8988T (cell line): ENCODE results near the gene ANKRD23.
"Not testable (repeated sequence)": the region's sequence is repeated elsewhere in the genome, so short reads cannot be mapped to it uniquely, and the experiment has no call there.

Source experiments
- DNase-seq: peaks from one replicate; pipeline ENCODE4 v3.0.0; 2011

The ANKRD23 gene

DNA sequence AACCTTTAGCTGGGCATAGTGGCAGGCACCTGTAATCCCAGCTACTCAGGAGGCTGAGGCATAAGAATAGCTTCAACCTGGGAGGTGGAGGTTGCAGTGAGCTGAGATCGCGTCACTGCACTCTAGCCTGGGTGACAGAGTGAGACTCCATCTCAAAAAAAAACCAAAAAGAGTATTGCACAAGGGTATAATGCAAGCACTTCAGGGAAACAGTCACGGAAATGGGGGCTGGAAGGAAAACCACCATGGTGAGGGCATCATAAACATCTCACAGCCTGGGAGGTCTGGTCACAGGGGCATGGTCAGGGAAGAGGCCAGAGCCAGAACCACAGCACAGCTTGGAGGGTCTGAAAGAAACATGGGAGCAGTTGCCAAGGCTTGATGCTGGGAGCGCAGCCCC, 19.2 kb upstream of the ANKRD23 start:
- not testable (repeated sequence) for DNase-seq

DNA sequence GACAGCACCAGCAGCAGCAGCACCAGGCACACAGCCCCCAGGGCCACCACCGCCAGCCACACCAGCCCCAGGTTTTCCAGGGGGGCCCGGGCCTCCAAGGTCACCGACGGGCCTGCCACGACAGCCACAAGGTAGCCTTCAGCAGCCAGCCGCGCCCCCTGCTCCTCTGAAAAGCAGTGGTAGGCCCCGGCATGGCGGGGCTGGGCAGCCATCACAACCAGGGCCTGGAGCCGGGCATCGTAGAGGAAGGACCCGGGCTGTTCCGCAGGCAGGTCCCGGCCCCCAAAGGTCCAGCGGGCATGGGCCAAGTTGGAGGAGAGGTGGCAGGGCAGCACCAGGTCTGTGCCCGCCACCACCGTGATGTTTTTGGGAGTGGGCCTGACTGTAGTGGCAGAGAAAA, 17.3 kb upstream of the ANKRD23 start:
- no peak for DNase-seq

DNA sequence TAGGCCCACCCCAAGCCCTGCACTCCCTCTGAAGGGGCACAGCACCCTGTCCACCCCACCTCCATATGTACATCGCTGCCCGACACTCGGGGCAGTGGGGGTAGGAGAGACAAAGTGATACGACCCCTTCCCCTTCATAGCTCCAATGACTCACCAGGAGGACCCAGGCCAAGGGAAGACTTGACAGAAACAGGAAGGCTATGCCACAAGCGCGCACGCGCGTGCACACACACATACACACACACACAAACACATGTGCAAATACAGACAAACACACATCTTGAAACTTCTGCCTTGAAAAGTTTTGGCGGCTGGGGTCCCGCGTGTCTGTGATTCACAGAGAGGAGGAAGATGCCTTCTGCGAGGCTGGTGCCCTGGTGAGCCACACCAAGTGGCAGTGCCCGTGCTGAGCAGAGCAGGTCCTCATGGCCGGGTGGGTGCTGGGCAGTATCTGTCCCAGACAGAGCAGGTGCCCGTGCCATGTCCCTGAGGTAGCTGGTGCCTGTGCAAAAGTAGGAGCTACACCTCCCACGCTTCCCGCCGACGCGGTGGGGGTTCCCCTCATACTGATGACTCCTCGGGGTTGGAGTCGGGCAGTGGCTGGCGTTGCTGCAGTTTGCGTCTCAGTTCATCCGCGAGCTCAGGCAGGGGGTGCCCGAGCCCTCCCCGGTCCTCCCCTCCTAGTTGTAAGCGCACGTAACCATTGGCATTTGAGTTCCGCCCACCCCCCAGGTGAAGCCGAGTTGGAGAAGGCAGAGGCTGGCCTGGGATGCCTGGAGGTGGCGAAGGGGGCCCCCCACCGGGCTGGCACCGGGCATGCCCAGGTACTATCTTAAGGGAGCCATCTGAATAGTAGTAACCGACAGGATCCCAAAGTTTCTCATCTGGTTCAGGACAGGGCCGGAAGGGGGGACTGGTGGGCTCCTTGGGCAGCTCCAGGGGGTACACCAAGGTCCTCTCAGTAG, 16.5 kb upstream of the ANKRD23 start:
- DNase-seq: no peak

DNA sequence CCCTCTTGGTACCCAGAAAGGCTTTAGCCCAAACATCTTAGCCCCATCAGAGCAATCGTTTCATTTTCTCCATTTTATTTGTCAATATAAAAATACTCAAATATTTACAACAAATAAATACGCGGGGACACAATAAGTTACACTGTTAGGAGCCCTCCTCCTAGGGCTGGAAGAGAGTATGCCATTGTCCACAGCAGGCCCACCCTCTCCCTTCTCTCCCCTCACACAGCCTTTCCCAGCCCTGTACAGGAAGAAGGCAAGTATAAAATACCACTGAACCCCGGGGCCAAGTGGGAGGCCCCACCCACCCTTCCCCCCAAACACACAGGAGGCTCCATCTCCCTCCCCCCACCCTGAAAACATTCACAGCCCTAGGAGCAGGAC, 15.9 kb upstream of the ANKRD23 start:
- DNase-seq: no peak

DNA sequence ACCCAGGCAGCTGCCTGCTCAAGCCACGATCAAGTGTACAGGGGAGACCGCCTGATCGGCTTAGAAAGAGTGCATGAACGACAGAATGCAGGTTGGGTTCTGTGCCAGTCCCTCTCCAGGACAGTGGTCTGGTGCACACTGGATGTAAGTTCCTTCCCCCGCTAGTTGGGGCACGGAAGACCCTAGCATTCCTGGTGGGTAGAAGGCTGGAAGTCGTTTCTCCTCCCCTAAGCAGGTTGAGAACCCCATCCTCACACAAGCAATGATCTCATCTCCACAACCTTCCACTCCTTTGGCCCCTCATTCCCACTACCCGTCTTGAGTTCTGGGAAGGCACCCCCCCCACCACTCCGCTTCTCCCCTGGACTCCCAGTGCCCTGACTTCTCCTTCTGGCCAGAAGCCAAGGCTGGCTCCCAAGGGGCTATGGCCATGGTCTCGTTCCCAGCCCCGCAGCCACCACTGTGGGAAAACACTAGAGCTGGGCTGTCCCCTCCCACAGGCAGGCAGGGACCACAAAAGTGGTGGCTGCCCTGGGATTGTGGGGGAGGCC, 15.4 kb upstream of the ANKRD23 start:
- no peak for DNase-seq

DNA sequence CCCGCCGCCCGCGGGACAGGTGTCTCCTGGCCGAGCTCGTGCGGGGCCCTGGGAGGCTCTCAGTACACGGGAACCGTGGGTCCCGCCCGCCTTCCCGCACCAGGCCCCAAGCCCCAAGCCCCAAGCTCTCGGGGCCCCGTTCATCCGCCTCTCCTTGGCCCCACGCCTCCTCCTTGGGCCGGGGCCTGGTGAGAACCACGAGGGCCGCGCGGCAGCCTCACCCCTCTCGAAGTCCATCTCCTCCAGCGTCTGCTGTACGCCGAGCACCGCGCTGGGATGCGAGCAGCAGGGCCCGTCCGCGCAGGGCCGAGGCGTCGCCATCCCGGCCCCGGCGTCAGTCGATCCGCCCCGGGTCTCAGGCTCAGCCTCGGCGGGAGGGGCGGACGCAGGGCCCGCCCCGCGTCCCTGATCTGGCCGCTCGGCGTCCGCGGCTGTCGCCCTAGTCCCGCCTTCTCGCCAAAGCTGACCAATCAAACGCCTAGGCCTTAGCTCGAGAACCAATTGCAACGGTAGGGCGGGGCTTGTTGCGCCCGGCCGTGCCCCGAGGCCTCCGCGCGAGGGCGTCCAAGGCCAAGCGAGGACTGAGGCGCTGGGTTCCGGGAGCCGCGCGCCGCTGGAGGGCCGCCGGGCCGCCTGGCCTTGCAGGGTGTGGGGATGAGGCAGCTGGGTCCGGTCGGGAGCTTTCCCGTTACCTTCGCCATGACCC, 14.0 kb upstream of the ANKRD23 start, which contains the start of gene ANKRD39:
Gene ANKRD39, minus strand, starts transcription at position 350 of the 706 bp plus-strand sequence. Its CDS starts 29 bp downstream, at position 321.
- DNase-seq: peak; percentile 96

DNA sequence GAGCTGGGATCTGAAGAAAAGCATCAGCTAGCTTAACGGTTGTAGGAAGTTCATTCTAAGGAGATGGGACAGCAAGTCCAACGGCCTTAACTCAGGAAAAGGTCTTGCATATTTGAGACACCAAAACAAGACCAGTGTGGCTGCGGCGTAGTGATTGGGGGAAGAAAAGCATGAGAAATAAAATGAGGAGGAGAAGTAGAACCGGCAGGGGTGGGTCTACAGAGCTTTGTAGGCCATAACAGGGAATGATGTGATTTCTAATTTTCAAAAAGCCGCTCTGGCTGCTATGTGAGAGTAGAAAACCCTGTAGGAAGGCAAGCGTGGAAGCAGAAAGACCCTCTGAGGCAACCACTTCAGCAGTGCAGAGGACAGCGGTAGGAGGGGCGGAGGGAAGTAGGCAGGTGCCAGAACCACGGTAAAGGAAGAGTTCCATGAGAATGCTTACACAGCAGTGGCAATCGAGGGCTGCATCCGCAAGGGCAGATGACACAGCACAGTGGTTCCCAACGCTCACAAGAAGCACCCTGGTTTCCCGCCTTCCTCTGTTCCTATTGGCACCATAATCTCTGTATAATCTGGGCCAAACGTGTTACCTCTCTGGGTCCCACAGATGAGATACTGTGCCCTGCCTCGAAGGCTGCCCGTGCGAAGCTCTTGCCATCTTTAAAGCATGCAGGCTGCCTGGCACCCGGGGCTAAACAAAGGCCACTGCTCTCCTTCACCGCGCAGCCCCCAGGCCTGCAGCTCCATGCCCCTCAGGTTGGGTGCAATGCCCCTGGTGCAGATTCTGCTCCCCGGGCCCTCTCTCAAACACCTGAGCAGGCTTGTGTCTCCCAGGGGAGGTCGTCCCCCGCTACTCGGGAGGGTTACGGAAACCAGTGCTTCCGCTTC, 13.2 kb upstream of the ANKRD23 start:
- no peak for DNase-seq

DNA sequence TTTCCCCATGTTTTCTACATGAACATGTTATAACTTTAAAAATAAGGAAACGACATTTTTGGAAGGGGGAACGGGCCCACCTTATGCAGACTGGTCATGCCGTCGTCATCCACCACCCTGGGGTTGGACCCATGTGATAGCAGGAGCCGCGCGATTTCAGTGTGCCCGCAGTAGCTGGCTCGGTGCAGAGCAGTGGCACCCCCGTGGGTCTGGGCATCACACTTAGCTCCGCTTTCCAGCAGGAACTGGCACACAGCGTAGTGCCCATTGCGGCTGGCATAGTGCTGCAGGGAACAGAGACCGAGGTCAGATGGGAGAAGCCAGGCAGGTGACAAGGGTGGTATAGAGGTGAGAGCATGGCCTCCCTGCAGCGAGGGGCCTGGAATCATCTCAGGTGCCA, 9.5 kb upstream of the ANKRD23 start:
- DNase-seq: no peak

DNA sequence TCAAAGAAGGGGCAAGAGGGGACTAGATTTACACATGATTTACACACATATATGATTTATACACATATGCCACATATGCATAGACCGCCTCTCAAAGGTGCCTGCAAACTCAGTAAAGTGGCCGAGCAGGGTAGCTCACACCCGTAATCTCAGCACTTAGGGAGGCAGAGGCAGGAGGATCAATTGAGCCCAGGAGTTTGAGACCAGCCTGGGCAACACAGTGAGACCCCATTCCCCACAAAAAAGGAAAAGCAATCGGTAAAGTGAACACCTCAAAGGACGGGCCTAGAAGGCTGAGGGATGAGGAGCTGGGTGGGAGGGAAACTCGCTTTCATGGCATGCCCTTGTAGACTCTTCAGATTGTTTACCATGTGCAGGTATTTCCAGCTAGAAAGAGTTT, 8.8 kb upstream of the ANKRD23 start:
- DNase-seq: no peak

DNA sequence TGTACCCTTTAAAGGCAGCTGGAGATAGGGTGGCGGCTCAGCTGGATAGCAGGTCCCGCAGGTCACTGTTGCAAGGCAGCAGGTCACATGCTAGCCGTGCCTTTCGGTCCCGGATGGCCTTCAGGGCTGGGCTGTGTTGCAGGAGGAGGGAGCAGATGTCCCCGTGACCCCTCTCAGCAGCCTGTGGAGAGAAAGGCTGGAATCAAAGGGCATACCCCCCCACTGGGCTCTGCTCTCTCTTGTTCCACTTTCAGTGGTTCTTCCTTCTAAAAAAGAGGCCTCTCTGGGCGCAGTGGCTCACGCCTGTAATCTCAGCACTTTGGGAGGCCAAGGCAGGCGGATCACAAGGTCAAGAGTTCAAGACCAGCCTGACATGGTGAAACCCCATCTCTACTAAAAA, 4.4 kb upstream of the ANKRD23 start:
- no peak for DNase-seq

DNA sequence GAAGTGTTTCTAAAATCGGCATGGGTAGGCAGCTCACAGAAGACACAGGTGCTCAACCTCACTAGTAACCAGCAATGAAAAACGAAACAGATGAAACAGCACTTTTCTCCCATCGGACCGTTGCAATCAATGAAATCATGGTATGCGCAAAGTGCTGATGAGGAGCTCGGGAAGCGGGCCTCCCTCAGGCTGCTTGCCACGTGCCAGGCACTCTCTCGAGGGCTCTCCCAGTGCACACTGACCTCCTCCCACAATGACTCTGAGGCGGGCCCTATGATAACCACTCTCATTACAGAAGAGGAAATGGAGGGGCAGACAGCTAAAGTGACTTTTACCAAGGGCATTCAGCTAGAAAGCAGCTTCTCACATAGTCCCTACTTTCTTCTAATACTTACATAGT, 3.8 kb upstream of the ANKRD23 start:
- no peak for DNase-seq

DNA sequence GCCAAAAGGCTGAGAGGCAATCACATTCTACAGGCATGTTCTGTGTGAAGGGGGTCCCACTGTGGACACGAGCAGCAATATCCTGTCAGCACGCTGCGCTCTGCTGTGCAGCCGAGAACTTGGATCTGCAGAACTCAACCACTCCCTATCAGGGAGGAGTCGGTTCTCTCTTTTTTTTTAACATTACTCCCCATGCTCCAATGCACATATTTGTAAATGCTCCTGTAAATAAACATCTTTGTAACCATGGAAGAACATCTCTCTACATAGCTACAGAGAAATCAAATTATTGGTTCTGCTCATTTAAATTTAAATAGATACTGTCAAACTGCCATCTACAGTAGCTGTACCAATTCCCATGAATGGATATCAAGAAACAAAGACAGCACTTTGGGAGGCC, 3.0 kb upstream of the ANKRD23 start:
- DNase-seq: no peak

DNA sequence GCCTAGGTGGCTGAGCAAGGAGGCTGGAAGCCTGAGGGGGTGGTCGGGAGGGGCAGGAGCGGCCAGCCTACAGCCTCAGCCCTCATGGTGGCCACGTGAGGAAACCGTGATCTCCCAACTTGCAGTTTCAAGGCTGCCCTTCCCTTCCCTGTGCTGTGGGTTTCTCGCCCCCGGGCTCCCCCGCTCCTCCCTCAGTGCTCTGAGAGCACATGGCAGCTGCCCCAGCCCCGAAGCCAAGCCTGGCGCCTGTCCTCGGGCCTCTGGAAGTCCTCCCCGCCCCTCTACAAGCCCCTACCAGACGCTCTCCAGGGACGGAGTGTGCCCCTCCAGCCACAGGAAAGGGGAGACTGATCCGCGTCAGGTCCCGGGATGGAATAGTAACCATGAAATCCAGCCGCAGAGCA, 586 bp upstream of the ANKRD23 start:
- no peak for DNase-seq

DNA sequence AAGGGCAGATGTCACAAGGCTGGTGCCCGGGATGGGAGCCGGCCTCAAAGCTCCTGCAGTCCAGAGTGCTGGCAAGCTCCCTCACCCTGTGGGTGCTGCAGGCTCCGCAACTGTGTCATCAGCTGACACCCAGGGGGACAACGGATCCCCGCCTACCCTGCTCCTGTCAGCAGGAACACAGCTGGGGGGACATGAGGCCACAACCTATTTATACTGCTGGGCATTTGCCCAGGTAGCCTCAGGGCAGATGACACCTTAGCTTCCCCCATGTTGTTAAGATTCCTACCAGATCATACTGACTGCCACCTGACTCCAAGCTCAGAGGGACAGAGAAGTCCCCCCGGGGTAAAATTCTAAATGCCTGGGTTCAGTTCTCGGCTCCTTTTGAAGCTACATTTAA, 1.2 kb downstream of the ANKRD23 start:
- no peak for DNase-seq

DNA sequence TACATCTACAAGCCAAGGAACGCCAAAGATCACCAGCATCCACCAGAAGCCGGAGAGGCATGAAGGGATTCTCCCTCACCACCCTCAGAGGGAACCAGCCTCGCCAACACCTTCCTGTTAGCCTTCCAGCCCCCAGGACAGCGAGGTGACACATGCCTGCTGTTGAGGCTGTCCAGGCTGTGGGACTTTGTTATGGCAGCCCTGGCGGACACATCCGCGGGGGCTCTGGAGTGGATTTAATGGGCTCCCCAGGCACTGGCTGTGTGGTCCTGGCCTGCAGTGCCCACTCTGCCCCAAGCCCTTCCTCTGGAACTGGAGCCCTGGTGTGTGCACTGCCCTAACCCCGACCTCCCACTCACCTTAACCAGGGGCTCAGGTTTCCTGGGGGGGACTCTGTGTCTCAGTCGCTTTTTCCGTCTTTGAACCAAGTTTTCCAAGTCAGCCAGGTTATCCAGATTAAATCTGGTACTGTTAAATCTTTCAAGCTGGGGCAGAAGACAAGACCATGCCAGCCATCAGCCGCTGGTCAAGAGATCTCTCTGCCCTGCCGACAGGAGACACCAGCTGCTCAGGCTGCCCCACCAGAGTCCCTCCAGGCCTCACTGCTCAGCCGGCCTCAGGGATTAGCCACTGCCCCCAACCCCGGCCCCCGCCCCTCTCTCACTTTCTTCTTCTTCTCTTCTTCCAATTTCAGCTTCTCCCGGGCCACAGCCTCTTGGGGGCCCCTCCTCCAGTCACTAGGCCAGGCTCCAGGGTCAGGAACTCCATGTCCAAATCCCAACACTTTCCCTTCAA, 1.9 kb downstream of the ANKRD23 start:
- DNase-seq: no peak

DNA sequence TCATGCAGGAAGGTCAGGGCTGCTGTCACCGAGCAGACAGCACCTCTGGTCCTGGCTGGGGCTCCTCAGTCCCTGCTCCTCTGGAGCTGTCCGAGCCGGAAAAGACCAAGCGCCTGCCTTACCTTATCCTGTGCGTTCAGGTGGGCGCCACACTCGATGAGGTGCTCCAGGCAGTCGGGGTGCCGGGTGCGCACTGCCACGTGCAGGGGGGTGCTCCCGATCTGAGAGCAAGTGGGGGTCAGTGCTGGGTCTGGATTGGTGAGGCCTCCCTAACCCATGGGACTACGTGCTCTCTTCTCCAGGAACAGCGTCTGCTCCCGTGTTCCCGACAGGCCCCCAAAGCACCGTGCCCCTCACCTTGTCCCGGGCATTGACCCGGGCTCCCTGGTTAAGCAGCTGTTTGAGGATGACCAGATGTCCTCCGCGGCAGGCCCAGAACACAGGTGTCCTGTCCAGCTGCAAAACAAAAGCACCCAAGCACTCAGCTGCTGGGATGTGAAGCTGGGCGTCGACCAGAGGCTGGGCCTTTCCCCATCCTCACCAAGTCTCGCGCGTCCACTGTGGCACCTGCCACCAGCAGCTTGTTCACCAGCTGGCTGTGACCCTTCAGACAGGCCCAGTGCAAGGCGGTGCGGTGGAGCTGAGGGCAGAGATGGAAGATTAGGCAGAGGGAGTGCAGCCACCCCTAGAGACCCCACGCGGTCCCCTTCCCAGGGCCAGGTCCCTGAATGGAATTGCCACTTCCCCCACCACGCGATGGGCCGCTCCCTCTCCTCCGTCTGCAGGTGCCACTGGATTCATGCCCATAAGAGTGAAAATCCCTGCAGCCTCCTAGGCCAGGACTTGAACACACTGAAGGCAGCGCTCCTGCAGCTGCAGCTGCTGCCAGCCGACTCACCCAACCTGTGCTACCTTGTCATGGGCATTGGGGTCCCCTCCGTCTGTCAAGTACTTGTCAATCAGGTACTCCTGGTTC, 3.7 kb downstream of the ANKRD23 start:
- DNase-seq: no peak

DNA sequence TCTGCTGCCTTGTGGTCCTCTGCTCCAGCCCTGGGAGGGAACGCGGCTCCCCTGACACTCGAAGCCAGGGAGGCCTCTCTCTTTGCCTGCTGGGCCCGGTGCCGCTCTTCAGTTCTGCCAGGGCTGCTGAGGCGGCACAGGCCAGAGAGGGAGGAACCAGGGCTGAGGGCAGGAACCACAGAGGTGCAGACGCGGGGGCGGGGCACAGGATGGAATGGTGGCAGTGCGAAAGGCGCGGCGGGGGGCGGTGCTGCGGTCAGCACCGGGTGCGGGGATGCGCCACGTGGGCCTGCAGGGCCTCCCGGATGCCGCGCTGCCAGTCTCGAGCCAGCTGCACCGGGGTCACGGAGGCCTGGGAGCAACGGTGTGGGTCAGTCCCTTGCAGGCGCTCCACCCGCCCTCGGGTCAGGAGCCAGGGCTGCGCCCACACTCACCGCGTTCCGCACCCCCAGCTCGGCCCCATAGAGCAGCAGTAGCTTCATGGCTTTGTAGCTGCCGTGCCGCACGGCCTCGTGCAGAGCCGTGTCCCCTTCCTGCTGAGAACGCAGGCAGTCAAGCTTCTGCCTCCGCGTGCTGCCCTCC, 4.4 kb downstream of the ANKRD23 start:
- no peak for DNase-seq

DNA sequence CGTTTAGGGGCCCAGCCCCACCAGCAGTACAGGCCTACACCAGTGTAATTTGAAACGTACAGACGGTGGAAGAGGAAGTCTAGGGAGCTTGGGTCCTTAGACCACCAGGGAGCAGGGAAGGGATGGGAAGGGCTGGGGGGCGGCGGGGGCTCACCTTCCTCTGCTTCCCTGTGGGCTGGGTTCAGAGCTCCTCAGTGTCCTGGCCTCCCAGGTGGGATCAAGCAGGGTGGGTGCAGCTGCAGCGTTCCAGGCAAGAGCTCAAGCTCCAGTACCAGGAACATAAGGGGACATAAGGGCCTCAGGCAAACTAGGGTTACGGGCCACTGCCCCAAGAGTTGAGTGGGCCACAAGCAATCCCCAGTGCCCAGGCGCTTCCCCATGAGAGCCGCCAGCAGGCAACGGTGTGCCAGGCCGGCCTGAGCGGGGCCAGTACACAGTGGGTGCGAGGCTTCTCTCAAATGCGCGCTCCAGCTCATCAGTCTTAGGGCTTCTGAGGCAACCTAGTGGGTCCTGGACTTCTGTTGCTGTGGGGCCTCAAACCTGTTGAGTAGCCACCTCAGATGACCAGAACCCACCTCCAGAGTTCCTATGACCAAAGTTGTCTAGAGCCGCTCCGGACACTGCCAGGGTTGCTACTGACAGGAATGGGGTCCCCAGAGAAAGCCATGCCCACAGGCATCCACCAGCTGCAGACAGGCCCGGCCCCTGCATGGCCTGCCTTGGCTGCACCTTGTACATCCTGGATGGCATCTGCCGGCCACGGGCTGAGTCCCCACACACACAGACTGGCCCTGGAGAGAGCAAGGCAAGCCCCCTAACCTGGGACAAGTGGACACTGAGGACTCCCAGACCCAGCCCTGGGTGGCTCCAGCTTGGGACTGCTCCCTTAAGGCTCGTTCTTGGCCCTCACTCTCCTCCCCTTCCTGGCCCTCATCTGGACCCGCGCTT, 5.2 kb downstream of the ANKRD23 start:
- DNase-seq: no peak

DNA sequence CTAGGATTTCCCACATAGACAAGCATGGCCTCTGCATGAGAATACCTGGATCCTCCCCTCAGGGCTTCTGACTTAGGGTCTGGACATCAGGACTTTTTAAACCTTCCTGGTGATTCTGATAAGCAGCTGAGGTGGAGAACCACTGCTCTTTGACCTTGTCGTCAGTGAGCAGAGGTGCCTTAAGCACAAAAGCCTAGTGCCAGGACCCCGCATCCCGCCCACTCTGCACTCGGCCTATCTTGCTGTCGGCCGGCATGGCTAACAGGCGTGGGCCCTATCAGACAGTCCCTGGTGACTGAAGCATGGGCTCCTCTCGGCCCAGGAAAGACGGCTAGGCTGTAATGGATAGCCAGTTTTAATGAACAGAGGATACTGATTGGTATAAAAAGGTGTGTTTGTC, 6.2 kb downstream of the ANKRD23 start:
- no peak for DNase-seq
